Hindlimb muscle (tissue), 1 donor: Measurements from ENCODE around the gene ITGB6. TPM values are rescaled to one million over a fixed set of nuclear protein-coding genes. Genes with fewer than 3 reads are reported as not detected.
A peak's percentile ranks its signal among the peaks of the same experiment; 100 is the strongest.
"Not testable (repeated sequence)": the region's sequence is repeated elsewhere in the genome, so short reads cannot be mapped to it uniquely, and the experiment has no call there.

Experiments
- DNase-seq: peaks from one replicate; pipeline ENCODE4 v3.0.0-alpha.2; 2013
- polyA plus RNA-seq: library from polyadenylated mRNA; unstranded; fragments of 120-200 nt; gene quantifications from one replicate; pipeline ENCODE4 v1.2.1, GENCODE V29; 2013; ENCODE audit not compliant: insufficient read length

ITGB6 gene
- polyA plus RNA-seq, 1 donor = 52.2 TPM

GRCh38 chr2:160137464-160137863 lies 62.6 kb downstream of the ITGB6 start:
- no peak for DNase-seq

GRCh38 chr2:160132761-160133160 lies 67.3 kb downstream of the ITGB6 start:
- DNase-seq = no peak

- no peak for DNase-seq
Observed at GRCh38 chr2:160126756-160127155, 73.3 kb downstream of the ITGB6 start.

GRCh38 chr2:160126315-160126714 lies 73.8 kb downstream of the ITGB6 start:
- no peak for DNase-seq

GRCh38 chr2:160125828-160126227 lies 74.2 kb downstream of the ITGB6 start:
- DNase-seq = no peak

- no peak for DNase-seq
Observed at GRCh38 chr2:160125366-160125765, 74.7 kb downstream of the ITGB6 start.

GRCh38 chr2:160124571-160124970 lies 75.5 kb downstream of the ITGB6 start:
- no peak for DNase-seq

GRCh38 chr2:160114721-160115120 lies 85.4 kb downstream of the ITGB6 start:
- DNase-seq = not testable (repeated sequence)

GRCh38 chr2:160114020-160114419 lies 86.1 kb downstream of the ITGB6 start:
- DNase-seq = no peak

GRCh38 chr2:160111951-160112798 lies 87.9 kb downstream of the ITGB6 start:
- no peak for DNase-seq

GRCh38 chr2:160110674-160111239 lies 89.3 kb downstream of the ITGB6 start:
- no peak for DNase-seq

GRCh38 chr2:160109939-160110673 lies 90.0 kb downstream of the ITGB6 start:
- peak; percentile 63 for DNase-seq

- DNase-seq = no peak
Observed at GRCh38 chr2:160109243-160109642, 90.8 kb downstream of the ITGB6 start.

GRCh38 chr2:160108646-160109045 lies 91.4 kb downstream of the ITGB6 start:
- DNase-seq = no peak

GRCh38 chr2:160105366-160105765 lies 94.7 kb downstream of the ITGB6 start:
- no peak for DNase-seq

- DNase-seq = no peak
Observed at GRCh38 chr2:160104115-160104514, 96.0 kb downstream of the ITGB6 start.

- no peak for DNase-seq
Observed at GRCh38 chr2:160097326-160097725, 102.7 kb downstream of the ITGB6 start.

GRCh38 chr2:160096409-160096808 lies 103.7 kb downstream of the ITGB6 start:
- DNase-seq = no peak

GRCh38 chr2:160092445-160092844 lies 107.6 kb downstream of the ITGB6 start:
- DNase-seq = no peak

GRCh38 chr2:160091381-160091780 lies 108.7 kb downstream of the ITGB6 start:
- DNase-seq = no peak

GRCh38 chr2:160087854-160088745 lies 112.0 kb downstream of the ITGB6 start:
- DNase-seq = no peak

GRCh38 chr2:160085662-160086061 lies 114.4 kb downstream of the ITGB6 start:
- no peak for DNase-seq
